Measurements from ENCODE around the gene TXNRD3.

TXNRD3 gene

DNA sequence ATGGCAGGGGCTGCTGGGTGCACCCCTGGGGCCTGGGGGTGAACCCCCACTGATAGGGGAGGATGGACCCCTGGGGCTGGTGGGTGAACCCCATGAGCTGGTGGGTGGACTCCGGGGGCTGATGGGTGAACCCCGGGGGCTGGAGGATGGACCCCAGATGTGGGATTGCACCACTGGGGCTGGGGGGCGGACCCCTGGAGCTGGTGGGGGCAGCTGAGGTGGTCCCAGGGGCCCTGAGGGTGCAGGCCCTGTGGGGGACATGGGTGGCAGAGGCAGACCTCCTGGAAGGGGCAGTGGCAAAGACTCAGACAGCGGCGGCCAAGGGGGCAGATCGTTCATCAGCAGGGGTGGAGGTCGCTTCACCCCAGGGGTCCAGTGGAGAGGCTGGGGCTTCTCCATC is 17.4 kb upstream of the TXNRD3 start:
- DNase-seq (ENCODE audit: low spot score): peak; percentile 14

DNA sequence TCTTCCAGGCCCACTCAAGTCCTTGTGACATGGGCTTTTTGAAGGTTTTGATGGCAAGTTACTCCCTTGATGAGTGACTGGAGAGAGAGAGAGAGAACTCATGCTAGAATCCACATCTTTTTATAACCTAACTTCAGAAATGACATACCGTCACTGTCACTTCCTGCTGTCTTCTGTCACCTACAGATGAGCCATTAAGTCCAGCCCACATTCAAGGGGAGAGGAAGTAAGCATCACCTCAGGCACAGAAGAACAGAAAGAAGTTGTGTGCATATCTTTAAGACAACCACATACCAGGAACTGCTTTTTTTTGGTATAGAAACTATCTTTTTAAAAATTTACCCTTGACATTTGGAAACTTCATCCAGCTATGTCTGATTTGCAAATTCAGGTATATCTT is 16.6 kb upstream of the TXNRD3 start:
- no peak for DNase-seq (ENCODE audit: low spot score)

DNA sequence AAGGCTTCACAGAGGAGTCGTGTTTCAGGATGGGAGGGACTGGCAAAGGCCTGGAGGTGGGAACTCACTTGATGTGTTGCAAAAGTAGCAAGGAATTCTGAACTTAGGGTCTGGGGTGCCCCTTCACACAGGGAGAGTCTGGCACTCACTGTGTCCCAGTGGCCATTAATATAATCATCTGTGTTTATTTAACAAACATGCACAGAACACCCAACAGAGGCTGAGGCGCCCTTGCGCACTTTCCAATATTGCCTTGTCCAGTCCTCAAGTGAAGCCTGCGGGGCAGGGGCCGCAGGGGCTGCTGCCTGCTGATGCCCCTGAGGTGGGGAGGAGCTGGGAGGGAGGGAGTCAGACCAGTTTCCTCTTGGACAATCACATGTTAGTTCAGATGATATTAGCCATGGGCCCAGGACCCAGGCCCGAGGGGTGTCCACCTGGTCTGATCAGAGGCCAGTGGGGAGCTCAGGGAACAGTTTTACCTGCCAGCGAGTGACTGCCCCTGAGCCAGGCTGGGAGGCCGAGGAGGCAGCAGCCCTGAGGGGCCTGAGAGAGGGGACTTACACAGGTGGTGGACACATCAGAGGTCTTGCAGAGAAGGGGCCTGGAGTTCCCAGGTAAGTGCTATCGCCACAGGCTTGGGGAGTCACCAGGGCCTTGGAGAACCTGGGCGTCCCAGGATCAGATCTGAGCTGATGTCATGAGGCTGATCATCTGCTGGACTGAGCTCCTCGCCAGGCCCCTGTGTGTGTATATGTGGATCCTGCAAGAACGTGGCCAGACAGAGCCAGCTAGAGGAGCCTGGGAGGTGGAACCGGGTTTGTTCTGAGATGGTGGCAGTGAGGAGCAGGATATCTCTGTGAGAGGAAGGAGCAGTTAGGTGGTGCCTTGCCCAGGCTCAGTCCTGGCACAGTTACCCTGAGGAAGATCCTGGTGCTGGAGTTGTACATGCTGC is 13.8 kb upstream of the TXNRD3 start:
- no peak for DNase-seq (ENCODE audit: low spot score)

DNA sequence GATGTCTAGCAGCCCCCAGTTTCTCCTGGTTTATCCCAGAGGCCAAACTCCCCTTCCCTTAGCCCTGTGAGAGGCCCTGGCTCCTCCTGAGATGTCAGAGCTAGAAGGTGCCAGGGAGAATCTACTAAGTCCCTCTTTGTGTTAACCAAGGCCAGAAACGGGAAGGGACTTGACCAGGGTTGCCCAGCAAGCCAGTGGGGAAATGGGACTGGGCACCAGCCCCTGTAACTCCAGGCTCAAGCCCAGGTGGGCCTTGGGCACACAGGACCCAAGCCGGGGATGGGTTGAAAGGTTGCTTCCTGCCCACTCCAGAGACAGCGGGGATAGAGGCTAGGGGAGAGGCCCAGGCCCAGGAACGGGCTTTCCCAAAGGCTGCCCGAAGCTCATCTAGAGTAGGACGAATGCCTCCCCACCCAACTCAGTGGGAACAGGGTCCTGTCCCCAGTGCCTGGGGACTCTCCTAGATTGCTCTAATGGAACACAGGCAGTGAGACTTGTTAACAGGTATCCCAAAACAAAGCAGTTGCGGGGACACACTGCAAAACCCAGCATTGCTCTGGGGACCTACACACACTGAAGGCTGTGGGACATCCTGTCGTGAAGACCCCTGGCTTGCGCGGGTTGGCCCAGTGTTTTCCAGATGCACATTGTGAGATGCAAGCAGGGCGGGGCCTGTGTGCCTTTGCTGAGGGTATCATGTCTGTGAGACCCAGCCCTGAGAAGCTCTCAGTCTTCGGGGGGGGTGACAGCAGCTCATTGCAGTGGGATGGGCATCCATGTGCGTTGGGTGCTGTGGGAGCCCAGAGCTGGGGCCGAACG is 12.9 kb upstream of the TXNRD3 start:
- DNase-seq (ENCODE audit: low spot score): no peak

DNA sequence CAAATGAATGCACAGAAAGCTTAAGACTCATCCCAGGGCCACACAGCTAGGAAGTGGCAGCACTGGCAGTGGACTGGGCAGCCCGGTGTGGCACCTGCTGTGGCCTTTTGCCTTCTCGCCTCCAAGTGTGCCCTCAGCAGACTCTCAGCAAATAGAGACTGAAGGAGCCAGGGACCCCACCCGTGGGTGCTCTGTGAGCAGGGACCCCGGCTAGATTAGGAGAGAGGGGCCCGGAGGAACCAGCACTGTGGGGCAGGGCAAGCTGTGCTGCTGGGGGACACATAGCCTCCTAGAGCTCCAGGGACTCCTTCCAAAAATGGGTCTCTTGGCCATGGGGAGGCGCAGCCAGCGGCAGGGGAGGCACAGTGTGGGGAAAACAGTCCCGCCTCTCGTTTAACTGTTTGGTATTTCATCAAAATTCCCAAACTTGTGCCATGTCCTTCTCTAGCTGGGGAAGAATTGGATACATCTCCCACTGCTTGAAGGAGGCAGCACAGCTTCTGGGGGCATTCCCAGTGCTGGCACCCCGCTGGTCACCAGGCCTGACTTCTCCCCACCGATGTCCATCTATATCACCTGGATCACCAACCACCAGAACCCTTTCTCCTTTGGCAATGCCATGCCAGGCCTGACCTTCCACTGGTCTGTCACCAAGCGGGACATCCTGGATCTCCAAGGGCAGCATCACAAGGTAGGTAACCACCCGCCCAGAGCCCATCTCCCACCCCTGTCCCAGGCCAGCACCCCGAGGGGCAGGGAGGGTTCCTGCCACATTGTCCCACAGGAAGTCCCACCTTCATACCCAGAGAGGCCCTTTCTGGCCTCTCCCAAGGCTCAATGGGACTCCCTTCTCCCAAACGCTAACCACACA is 12.0 kb upstream of the TXNRD3 start:
- DNase-seq (ENCODE audit: low spot score): no peak

DNA sequence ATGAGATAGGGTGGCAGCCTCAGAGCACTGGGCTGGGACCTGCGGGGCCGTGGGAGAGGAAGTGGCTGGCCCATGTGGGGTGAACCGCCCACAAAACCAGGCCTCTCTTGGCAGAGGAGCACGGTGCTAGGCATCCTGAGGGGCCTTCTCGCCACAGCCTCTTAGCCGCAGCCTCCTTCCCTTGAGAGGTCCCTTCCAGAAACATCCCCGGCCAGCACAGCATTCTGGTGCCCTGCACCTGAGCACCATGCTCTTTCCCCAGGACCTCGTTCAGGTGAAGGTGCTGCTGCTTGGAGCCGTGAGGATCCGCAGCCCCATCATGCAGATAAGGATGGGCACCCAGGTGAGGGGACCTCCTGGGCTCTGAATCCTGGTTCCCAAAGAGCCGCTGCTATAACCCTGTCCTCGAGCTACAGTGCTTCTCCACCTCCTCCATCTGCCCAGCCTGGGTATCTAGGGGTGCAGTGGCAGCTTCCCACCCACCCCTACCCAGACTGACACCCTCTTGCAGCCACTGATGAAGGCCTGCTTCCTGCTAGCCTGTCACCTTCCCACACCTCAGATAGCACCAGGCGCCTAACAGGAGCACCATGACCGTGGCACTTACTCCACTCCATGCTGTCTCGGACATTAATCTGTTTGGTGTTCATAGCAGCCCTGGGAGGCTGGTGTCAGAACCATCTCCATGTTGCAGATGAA is 11.2 kb upstream of the TXNRD3 start:
- DNase-seq (ENCODE audit: low spot score): no peak

DNA sequence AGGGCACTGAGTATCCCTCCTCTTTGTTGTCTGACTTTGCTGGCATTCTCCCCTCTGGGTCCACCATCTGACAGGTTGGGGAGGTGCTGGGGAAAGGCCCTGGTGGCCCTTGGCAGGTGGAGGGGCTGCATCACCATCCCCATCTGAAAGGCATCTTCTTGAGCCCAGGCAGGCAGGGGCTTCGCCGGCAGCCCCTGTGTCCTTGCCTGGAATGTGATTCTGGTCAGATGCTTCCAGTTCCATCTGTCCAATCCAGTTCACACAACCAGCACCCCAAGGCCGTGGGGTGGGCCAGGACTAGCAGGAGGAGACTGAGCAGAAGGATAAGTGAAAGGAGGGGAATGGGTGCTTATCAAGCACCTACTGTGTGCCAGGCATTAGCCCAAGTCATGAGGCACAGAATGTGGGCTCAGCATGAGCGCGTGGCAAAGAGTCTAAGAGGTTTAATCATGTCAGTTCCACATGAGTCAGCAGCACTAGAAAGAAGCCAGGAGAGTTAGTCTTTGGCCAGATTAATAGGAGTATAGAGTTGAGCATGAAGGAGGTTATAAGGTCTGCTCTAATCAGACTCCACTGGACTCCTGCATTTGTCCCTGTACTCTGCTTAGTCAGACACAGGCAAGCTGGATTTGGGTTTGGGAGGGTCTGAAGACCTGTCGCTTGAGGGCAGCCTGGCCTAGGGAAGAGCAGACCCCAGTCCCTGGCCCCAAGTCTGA is 10.5 kb upstream of the TXNRD3 start:
- no peak for DNase-seq (ENCODE audit: low spot score)

DNA sequence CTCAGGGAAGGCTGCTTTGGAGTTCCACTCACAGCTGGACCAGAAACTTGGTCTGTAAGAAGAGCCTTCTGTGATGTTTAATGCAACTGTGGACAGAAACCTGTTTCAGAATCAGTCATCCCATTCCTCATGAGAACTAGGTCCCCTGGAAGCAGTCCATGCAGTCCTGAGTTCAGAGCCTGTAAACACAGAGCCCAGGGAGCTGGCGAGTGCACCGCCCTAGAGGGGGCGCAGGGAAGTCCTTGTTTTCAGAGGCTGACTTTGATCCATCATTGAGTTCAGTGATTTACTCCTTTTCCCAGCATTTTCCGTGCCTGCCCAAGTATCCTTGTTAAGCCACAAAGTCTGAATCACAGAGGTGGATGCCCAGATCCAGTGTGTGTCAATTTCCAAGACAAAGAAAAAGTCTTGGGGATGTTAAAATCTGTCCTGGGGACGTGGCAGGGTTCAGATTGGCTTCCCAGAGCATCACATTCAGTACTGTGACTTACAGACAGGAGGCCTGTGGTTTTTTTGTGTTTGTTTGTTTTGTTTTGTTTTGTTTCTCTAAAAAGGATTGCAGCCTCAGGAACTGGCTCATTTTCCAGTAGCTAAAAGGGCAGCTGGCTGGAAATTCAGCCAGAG is 9.8 kb upstream of the TXNRD3 start:
- no peak for DNase-seq (ENCODE audit: low spot score)

DNA sequence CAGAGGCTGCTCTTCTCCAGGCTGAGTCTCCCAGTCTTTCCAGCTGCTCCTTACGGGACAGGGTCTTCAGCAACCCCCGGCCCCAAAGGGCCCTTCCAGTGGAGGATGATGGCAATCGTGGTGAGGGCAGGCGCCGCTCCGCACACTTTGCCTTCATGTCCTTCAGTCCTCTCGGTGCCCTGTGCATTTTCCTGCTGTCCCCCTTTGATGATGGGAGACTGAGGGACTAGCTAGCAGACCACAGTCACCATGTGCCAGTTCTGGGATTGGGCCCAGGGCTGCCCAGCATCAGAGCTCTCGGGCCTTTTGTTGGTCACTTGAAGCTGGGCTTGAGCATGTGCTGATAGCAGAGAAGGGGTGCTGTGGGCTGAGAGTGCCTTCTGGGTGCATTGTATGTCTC is 8.8 kb upstream of the TXNRD3 start:
- DNase-seq (ENCODE audit: low spot score): no peak

DNA sequence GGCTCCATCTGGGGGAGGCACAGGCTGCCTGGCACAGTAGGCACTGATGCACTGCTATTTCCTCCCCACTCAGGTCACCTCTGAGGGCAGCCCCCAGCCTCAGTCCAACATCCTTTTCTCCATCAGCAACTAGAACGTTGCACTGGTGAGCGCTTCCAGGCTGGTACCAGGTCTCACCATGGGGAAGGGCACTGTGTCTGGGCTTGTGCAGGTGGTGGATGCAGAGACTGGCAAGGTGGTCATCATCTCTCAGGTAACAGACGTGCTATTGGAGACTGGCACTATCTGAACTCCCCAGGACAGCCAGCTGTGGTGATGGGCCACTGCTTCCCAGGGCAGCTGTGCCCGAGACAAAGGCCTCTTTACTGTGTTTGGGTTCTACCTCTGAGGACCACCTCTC is 8.3 kb upstream of the TXNRD3 start:
- DNase-seq (ENCODE audit: low spot score): no peak

DNA sequence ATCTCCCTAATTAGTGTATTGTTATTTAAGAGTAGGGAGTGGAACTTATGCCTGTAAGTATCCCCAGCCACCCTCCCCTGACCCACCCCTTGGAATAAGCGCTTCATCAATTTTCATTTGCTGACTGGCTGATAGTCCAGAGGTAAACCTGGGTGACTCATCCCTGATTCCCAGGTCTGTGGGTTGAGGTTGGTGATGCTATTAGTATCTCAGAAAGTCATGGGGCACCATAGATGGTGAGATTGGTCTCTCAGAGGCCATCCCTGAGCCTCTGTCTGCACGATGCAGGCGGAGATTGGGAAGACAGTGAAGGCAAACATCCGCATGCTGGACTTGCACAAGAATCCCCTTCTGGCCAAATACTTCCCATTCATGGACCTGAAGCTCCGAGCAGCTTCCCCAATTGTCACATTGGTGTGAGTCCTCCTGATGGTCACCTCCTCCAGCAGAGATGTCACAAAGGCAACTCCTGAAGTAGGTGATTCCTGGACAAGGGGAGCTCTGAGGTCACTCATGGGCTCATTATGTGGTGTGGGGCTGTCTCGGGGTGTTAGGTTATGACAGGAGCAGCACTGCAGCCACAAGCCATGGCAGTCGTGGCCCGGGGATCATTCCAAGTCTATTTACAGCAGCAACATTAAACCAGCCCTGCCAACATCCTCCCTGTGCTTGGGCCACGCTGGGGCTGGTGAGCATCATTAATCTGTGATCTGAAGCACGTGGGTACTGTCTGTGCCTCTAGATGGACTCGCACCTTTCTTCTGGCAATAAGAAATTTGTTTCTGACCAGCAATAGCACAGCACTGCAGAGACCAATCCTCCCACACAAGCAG is 6.8 kb upstream of the TXNRD3 start:
- DNase-seq (ENCODE audit: low spot score): no peak

DNA sequence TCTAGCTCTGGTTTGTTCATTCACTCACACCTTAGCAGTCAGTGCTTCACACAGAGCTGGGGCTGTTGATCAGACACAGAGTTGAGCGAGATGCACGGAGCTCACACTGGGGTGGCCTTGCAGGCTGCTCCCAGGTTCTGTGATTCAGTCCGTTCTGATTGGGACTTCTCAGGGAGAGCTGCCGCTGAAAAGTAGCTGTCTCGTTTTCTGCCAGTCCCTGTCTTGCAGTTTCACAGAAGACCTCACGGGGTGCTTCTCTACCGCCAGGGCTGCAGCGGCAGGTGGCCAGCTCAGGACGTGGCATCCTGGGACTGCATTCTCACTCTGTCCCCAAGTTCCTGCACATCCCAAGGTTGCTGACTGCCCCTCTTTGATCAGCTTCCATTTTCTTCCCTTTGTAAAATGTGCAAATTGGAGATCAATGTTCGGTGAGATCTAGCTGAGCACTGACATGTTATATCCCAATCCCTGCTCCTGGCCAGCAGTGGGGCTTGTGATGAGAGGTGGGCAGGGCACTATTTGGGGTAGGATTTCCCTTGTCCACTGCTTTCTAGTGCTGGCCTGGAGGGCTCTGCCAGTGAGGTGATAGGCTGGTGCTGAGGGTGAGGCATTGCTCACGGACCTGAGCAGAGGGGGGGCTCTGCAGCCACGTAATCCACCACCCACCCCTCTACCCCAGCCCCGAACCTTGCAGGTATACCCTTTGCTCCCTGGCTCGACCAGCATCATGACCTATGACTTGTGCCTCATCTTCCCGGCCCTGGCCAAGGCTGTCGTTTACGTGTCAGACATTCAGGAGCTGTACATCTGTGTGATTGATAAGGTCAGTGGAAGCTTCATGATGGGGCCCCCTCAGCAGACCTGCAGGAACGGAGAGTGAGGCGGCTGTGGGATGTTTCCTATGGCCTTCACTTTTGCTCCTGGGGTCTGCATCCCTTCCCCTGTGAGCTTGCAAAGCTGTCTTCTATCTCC is 5.3 kb upstream of the TXNRD3 start:
- DNase-seq (ENCODE audit: low spot score): peak; percentile 65

DNA sequence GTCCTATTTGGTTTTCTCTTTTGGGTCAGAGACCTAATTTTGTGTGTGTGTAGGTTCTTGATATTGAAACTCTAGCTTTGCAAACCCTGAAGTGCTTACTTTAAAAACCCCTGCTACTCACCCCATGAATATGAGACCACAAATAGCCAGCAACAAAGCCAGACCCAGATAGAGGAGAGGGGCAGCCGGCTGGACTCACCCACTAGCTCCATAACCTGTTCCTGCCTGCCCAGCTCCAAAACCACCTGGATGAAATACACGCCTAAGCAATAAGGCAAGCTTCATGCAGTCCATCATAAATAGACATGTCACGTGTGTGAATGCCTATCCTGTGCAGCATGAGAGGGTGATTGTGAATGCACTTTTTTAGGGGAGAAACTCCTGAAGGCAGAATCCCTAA is 3.7 kb upstream of the TXNRD3 start:
- DNase-seq (ENCODE audit: low spot score): no peak

DNA sequence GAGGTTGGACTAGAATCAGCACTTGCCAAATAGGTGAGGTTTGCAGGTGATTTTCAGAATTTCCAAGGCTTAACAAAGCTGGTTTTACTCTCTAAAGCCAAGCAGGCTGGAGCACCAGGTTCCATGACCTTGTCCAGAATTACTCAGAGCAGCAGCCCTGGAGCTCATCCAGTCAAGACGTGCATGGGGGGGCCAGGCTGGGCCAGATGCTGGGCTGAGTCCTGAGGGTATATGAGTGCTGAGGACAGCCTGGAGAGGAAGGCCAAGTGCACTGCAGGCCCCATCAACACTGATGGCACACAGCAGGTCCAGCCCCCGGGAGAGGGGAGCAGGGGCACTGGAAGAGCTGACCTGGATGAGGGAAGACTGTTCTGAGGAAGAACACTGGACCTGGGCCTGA is 3.0 kb upstream of the TXNRD3 start:
- no peak for DNase-seq (ENCODE audit: low spot score)

DNA sequence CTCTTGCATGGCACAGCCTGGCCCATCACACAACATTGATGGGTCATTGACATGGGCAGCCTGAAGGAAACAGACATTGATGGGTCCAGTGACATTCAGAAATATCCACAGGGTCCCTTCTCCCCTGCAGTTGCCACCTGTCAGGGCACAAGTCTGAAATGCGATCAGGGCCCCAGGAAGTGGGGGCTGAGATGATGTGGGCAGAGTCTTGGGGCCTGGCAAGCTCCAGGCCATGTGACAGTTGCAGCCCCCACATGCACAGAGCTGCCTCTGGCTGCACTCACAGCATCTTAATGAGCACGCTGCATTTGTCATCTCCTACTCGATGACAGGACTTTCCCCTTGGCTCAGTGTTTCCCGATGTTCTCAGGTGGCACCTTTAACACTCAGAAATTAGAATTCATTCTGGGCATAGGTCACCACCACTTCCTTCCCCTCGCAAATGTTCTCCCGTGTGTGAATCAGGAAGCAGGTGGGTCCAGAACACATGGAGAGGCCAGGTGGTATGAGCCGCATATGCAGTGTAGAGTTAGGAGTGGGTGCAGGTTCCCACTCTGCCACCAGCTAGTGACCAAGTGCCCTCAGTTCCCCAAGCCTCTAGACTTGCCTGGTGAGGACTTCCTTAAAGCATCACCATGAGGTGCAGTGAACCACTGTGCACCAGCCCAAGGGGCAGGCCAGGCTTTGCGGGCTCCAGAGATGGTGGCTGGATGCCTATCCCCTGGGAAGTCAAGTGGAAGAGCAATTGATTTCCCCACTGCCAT is 1.6 kb upstream of the TXNRD3 start:
- no peak for DNase-seq (ENCODE audit: low spot score)

DNA sequence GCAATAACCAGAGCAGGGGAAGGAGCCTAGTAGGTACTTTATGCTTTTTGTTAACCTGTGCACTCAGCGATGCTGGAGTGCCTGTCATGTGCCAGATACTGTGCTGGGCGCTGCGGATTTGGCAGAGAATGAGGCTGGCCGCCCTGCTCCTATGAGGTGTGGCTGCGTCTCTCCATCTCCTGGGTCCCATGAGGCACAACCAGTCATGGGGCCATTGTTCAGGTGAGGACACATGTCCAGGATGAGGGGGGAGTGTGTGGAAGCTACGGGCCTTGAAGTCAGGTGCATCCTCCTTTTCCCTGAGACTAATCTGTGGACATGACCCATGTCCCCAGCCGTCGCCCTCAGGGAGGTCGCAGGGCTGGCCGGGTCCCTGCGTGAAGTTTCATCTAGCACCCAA is 963 bp upstream of the TXNRD3 start:
- no peak for DNase-seq (ENCODE audit: low spot score)

DNA sequence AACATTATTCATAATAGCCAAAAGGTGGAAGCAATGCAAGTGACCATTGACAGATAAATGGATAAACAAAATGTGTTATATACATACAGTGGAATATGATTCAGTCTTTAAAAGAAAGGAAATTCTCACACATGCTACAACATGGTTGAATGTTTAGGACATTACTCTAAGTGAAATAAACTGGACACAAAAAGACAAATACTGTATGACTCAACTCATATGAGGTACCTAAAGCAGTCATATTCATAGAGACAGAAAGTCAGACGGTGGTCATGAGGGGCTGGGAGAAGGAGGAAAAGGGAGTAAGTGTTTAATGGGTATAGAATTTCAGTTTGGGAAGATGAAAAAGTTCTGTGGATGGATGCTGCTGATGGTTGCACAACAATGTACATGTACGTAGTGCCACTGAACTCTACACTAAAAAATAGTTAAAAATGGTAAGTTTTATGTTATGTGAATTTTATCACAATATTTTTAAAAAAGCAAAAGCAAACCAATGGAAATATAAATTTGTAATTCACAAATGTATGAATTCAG is 5.3 kb downstream of the TXNRD3 start:
- no peak for DNase-seq (ENCODE audit: low spot score)
